Measurements from ENCODE around the gene TIGIT.
"Not testable (repeated sequence)": the region's sequence is repeated elsewhere in the genome, so short reads cannot be mapped to it uniquely, and the experiment has no call there.

TIGIT gene

DNA sequence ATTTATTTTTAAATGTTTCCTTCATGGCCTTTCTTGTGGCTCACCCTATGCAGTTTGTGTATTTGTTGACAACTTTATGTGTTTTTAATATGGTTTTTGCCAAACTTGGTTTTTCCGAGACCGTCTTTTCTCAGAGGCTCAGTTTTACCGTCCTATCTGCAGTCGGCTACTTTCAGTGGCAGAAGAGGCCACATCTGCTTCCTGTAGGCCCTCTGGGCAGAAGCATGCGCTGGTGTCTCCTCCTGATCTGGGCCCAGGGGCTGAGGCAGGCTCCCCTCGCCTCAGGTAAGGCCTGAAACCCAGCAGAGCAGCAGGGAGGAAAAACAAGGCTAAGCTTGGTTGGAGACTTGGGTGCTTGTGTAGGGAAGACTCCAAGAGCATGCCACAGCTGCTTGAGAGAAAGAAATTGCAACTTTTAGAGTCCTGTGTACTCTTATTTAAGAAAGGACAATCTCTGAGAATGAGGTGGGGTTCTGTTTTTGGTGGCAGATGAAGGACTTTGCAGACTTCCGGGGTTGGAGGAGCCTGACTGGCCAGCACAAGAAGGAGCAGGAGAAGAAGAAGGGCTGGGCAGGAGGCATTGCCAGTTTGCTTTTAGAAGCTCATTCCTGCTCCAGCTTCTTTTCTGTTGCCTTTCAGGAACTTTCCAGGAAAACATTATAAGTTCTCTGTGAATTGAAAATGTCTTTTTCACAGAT lies at the start of gene TIGIT:
Gene TIGIT, plus strand, starts transcription at position 191 of the 698 bp plus-strand sequence. Its CDS starts 34 bp downstream, at position 225.
- no peak for DNase-seq

DNA sequence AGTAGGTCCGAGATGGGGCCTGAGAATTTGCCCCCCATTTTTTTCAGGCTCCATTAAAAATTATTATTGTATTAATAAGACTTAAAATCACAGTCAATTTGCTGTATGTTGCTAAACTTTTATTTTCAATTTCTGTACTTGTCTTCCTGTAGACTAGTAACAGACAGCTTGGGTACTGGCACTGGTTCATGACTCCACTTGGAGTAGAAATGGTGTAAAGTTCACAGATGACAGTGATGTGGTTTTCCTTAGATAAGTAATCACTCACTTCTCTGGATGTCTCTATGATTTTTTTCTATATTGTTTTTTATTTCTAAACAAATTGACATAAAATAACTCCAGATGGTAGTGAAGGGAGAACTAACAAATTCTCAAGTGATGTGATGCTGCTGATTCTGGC lies 40.9 kb upstream of the TIGIT start:
- no peak for DNase-seq

GRCh38 chr3:114253505-114253904 lies 40.3 kb upstream of the TIGIT start:
- DNase-seq = no peak

DNA sequence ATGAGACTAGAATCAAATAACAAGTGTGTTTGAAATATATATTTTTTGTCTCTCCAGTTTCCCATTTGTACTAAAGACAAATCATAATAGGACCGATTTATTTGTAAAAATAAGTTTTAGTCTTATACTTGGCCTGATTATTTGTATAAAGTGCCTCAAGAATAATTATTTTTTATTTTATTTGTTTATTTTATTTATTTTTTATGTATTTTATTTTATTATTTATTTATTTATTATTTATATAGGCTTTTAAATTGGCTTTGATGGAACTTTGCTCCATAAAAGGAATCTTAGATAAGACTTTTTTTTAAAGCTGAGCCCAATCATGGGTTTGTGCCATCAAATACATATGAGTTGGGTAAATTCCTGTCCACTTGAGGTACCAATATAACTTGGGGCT lies 34.3 kb upstream of the TIGIT start:
- no peak for DNase-seq

- no peak for DNase-seq
Observed at GRCh38 chr3:114260152-114260551, 33.7 kb upstream of the TIGIT start.

DNA sequence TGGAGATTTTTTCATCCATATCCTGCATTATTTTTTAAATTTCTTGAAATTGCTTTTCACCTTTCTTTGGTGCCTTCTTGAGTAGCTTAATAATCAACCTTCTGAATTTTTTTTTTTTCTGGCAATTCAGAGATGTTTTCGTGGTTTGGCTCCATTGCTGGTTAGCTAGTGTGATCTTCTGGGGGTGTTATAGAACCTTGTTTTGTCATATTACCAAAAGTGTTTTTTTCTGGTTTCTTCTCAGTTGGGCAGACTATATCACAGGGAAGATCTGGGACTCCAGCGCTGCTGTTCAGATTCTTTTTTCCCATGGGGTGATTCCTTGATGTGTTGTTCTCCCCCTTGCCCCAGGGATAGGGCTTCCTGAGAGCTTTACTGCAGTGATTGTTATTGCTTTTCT lies 23.8 kb upstream of the TIGIT start:
- no peak for DNase-seq

DNA sequence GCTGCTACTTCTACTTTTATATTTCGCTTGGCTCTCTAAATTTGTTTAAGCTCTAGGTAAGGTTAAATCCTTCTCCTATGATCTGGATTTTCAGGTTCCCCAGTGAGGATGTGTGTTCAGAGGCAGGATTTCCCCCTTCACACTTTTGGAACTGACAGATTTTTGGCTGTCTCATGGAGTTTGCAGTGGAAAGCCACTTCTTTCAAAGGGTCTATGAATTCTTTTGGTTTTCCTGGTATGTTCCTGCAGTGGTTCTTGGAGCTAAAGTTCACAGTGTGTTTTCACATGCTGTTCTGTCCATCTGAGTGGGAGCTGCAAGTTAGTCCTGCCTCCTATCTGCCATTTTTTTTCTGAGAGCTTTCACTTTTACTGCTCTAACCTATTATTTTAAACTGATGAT lies 21.6 kb upstream of the TIGIT start:
- no peak for DNase-seq

DNA sequence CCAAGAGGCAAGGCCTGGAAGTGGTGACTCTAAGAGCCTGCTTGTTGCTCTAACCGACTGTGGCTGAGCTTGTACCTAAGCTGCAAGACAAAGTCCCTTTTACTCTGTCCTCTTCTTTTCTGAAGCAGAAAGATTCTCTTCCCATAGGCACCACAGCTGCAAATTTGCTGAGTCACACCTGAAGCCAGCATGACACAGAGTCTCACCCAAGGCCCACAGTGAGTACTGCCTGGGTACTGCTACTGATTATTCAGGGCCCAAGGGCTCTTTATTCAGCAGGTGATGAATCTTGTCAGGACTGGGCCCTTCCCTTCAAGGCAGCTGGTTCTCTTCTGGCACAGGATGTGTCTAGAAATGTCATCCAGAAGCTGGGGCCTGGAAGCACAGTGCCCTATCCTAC lies 18.9 kb upstream of the TIGIT start:
- peak; percentile 28 for DNase-seq

DNA sequence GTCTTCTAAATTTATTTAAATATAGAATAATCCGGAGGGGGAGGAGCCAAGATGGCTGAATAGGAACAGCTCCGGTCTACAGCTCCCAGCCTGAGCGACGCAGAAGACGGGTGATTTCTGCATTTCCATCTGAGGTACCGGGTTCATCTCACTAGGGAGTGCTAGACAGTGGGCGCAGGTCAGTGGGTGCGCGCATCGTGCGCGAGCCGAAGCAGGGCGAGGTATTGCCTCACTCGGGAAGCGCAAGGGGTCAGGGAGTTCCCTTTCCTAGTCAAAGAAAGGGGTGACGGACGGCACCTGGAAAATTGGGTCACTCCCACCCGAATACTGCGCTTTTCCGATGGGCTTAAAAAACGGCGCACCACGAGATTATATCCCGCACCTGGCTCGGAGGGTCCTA lies 17.0 kb upstream of the TIGIT start:
- DNase-seq = not testable (repeated sequence)

- DNase-seq = no peak
Observed at GRCh38 chr3:114284644-114285043, 9.2 kb upstream of the TIGIT start.

GRCh38 chr3:114285648-114286230 lies 8.1 kb upstream of the TIGIT start:
- DNase-seq = no peak

DNA sequence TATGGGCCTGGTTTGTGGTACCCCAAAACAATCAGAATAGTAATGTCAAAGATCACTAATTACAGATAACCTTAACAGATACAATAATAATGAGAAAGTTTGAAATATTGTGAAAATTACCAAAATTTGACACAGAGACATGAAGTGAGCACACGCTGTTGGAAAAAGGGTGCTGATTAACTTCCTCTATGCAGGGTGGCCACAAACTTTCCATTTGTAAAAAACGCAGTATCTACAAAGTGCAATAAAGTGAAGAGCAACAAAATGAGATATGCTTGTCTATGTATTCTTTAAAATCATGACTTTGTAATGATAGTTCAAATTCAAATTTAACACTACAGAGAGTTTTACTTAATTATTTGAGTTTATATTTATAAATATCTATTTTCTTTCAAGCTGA lies 7.6 kb upstream of the TIGIT start:
- no peak for DNase-seq

DNA sequence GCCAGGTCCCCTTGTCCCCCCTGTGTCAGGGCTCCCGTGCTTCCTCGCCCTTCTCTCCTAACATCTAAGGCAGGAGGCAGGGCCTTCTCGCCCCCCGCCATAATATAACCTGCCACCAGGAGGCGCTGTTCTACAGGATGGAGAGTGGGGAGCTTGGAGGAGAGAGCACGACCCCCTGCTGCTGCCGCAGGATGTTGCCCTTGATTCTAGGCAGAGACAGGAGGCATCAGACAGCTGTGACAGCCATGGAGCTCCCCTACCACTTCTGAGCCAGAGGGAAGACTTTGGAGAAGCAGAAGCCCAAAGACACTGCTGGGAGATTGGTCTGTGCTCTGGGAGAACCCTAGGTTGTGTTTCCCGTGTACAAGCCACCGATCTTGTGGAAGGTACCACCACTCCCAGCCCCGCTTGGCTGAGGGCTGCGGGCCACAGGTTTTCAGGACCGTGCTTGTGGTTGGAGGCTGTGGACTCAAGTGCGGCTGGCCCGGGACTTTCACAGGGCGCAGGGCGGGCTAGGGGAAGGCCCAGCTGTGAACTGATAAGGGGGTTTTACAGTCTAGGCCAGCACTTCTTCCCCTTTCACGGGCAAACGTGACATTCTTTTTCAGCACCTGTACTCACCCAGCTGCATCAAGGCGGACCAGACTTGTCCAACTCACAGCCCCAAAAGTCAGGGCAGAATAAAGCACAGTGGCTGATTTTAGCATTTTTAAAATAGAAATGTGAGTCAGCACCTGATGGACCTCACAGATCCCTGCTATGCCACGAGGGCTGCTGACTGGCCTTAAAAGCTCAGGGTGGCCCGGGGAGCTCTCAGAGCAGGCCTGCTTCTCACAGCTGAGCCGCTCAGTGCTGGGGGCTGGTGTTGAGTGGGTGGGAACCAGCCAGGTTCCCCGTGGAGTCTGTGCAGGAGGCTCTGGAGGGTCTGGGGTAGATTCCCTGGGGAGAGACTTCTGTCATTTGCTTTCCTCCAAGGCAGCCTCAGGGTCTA lies 2.6 kb upstream of the TIGIT start:
- DNase-seq = peak; percentile 90

- peak; percentile 44 for DNase-seq
Observed at GRCh38 chr3:114294940-114295480, 1.2 kb downstream of the TIGIT start.

- no peak for DNase-seq
Observed at GRCh38 chr3:114295946-114296345, 2.1 kb downstream of the TIGIT start.

DNA sequence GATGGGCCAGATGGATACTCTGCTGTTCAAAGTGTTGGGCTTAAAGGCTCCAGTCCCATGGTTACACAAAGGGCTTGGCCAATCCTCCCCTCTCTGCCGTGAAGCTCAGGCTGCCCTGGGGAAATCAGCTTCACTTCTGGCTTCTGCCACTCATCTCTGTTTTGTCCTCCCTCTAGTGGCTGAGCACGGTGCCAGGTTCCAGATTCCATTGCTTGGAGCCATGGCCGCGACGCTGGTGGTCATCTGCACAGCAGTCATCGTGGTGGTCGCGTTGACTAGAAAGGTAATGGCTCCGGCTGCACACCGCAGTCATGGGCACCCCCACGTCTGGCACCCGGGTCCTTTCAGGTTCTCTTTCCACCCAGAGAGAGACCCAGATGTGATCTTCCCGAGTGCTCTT lies 5.6 kb downstream of the TIGIT start:
- DNase-seq = no peak

DNA sequence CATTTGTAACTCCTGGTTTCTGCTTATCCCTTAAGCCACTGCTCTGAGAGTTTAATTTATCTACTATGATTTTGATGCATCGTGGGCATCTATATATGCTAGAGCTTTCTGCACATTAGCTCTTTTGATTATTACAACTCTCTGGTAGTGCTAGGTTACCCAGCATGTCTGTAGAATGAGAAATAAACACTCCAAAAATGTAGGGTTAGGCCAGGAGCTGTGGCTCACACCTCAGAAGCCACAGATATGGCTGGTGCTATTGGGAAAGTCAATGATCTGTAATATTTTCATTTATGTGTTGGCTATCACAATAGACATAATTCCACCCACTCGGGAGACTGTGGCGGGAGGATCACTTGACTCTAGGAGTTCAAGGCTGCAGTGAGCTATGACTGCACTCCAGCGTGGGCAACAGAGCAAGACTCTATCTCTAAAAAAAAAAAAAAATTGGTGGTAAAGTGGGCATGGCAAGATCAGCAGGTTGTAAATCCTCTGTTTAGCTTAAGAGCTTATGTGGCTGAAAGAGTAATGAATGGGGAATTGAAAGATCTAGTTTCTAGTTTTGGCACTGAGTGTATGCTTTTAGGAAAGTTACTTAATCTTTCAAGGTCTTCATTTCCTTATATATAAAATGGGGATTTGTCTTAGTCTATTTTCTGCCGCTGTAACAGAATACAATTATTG lies 6.3 kb downstream of the TIGIT start:
- no peak for DNase-seq

DNA sequence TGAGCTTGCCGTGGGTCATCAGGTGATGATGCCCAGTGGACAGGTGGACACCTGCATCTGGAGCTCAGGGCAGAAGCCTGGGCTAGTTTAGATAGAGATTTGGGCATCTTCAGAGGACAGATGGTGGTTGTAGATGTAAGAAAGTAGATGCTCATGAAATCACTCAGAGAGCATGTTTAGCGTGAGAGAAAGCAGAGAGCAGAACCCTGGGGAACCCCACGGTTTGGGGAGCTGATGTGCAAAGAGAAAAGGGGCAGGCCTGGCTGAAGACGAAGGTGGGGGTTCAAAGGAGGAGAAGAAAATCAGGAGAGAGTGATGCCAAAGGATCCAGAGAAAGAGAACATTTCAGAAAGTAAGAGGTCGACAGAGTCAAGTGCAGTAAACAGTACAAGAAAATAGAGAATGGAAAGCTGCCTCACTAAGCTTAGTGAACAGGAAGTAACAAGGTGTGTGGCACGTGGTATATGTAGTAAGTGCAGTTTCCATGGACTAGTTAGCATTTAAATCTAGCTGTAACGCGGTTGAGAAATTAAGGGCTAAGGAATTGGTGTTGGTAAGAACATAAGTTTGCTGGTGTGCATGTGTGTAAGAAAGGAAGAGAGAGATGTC lies 13.5 kb downstream of the TIGIT start:
- DNase-seq = no peak

DNA sequence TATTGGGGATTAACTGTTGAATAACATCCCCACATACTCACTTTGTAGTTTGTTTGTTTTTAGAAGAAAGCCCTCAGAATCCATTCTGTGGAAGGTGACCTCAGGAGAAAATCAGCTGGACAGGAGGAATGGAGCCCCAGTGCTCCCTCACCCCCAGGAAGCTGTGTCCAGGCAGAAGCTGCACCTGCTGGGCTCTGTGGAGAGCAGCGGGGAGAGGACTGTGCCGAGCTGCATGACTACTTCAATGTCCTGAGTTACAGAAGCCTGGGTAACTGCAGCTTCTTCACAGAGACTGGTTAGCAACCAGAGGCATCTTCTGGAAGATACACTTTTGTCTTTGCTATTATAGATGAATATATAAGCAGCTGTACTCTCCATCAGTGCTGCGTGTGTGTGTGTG lies 14.0 kb downstream of the TIGIT start:
- no peak for DNase-seq

DNA sequence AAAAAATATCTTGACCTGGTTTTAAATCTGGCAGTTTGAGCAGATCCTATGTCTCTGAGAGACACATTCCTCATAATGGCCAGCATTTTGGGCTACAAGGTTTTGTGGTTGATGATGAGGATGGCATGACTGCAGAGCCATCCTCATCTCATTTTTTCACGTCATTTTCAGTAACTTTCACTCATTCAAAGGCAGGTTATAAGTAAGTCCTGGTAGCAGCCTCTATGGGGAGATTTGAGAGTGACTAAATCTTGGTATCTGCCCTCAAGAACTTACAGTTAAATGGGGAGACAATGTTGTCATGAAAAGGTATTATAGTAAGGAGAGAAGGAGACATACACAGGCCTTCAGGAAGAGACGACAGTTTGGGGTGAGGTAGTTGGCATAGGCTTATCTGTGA lies 14.5 kb downstream of the TIGIT start:
- DNase-seq = no peak

DNA sequence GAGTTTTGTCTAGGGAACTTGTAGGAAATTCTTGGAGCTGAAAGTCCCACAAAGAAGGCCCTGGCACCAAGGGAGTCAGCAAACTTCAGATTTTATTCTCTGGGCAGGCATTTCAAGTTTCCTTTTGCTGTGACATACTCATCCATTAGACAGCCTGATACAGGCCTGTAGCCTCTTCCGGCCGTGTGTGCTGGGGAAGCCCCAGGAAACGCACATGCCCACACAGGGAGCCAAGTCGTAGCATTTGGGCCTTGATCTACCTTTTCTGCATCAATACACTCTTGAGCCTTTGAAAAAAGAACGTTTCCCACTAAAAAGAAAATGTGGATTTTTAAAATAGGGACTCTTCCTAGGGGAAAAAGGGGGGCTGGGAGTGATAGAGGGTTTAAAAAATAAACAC lies 15.0 kb downstream of the TIGIT start:
- no peak for DNase-seq

DNA sequence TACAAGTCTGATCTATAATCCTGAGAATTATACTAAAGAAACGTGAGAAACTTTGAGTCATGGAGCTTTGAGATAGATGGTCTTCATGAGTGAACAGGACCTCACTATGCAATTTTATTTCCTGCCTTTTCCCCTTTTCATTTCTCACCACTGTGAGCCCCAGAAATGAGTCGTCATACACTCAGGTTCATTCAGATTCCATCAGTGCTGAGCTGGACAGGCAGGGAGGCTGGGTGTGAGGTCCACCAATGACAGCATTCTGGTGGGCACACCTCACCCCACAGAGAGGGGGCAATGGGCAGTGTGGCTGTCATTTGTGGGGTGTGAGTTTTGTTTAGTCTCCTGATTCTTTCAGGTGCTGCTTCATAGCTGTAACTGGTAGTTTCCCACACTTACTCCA lies 16.9 kb downstream of the TIGIT start:
- DNase-seq = no peak
